ENCODE results near the gene CCL28.

DNA sequence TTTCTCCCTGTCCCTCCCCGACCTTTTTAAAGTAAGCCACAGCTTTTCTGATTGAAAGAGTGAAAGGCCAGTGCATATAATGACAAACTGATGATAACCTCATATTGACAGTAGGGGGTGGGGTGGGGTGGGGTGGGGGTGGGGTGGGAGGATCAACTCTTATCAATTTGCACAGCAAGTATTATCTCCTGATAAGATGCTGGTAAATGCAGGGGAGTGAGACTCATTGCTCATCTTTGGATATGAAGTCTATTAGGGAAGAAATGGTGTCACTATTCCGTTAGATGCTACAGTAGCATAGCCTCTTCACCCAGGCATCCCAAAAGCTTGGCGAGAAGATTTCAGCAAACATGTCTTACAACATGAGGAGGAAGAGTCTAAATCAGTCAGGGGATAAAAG is 60.1 kb downstream of the CCL28 start:
- TF ChIP-seq TEAD4 (IDR thresholded peaks at IDR 0.05) = no peak
- TF ChIP-seq, protein P1, sequence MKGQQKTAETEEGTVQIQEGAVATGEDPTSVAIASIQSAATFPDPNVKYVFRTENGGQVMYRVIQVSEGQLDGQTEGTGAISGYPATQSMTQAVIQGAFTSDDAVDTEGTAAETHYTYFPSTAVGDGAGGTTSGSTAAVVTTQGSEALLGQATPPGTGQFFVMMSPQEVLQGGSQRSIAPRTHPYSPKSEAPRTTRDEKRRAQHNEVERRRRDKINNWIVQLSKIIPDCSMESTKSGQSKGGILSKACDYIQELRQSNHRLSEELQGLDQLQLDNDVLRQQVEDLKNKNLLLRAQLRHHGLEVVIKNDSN (IDR thresholded peaks at IDR 0.05) = no peak
- TF ChIP-seq FOXM1 (IDR thresholded peaks at IDR 0.05; ENCODE audit: borderline replicate concordance, low read depth) = no peak
- TF ChIP-seq ZBTB7A (IDR thresholded peaks at IDR 0.05; ENCODE audit: low read depth) = no peak
- TF ChIP-seq NFIC (IDR thresholded peaks at IDR 0.05) = no peak
- TF ChIP-seq EP300 (IDR thresholded peaks at IDR 0.05; ENCODE audit: borderline replicate concordance) = no peak
- TF ChIP-seq YY1 (IDR thresholded peaks at IDR 0.05; ENCODE audit: low read depth) = no peak
- TF ChIP-seq EGR1 (IDR thresholded peaks at IDR 0.05) = no peak
- TF ChIP-seq, protein P2, sequence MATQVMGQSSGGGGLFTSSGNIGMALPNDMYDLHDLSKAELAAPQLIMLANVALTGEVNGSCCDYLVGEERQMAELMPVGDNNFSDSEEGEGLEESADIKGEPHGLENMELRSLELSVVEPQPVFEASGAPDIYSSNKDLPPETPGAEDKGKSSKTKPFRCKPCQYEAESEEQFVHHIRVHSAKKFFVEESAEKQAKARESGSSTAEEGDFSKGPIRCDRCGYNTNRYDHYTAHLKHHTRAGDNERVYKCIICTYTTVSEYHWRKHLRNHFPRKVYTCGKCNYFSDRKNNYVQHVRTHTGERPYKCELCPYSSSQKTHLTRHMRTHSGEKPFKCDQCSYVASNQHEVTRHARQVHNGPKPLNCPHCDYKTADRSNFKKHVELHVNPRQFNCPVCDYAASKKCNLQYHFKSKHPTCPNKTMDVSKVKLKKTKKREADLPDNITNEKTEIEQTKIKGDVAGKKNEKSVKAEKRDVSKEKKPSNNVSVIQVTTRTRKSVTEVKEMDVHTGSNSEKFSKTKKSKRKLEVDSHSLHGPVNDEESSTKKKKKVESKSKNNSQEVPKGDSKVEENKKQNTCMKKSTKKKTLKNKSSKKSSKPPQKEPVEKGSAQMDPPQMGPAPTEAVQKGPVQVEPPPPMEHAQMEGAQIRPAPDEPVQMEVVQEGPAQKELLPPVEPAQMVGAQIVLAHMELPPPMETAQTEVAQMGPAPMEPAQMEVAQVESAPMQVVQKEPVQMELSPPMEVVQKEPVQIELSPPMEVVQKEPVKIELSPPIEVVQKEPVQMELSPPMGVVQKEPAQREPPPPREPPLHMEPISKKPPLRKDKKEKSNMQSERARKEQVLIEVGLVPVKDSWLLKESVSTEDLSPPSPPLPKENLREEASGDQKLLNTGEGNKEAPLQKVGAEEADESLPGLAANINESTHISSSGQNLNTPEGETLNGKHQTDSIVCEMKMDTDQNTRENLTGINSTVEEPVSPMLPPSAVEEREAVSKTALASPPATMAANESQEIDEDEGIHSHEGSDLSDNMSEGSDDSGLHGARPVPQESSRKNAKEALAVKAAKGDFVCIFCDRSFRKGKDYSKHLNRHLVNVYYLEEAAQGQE (IDR thresholded peaks at IDR 0.05; ENCODE audit: low read depth) = no peak
- TF ChIP-seq CEBPB (IDR thresholded peaks at IDR 0.05) = no peak
